Stomach smooth muscle (tissue), 2 donors: ENCODE results near the gene SLC17A7.

ENCODE experiments used
- H3K27ac ChIP-seq: one replicate; pipeline ENCODE4 v1.7.0; 2013; ENCODE audit warnings: mild to moderate bottlenecking, low read length, inconsistent platforms
- H3K27me3 ChIP-seq, 2 donors: one replicate each; pipeline ENCODE4 v1.7.0; 2013; ENCODE audit warnings: low read length in 2 of 2; ENCODE audit not compliant: insufficient read depth in 2 of 2, control insufficient read depth in 1 of 2
- H3K36me3 ChIP-seq, 2 donors: one replicate each; pipeline ENCODE4 v1.7.0; 2013; ENCODE audit warnings: low read length in 2 of 2; ENCODE audit not compliant: control insufficient read depth in 2 of 2, insufficient read depth in 2 of 2
- H3K4me1 ChIP-seq: one replicate; pipeline ENCODE4 v1.7.0; 2013; ENCODE audit warnings: low read length; ENCODE audit not compliant: control insufficient read depth, insufficient read depth
- H3K4me3 ChIP-seq, 2 donors: one replicate each; pipeline ENCODE4 v1.7.0; 2013; ENCODE audit warnings: low read length in 2 of 2
- H3K9ac ChIP-seq, 2 donors: one replicate each; pipeline ENCODE4 v1.7.0; 2013; ENCODE audit warnings: low read length in 2 of 2, mild to moderate bottlenecking in 1 of 2
- H3K9me3 ChIP-seq, 2 donors: one replicate each; pipeline ENCODE4 v1.7.0; 2013; ENCODE audit warnings: low read length in 2 of 2; ENCODE audit not compliant: control insufficient read depth in 2 of 2
- donor health status: healthy.
- donor health status: Pancreatic carcinoma.

SLC17A7 gene

GRCh38 chr19:49434907-49435583 lies 6.3 kb downstream of the SLC17A7 start:
- H3K27ac ChIP-seq = no peak overlapping the region
- H3K9me3 ChIP-seq = no peaks in the 10 kb centered on the region
- peaks cover 80 to 81% of the 10 kb centered on the region in 2 donors for H3K27me3 ChIP-seq
- no peak overlapping the region for H3K4me3 ChIP-seq
- no peaks in the 10 kb centered on the region for H3K36me3 ChIP-seq
- H3K9ac ChIP-seq = no peak overlapping the region
- H3K4me1 ChIP-seq = no peaks in the 10 kb centered on the region

- no peaks in the 10 kb centered on the region for H3K36me3 ChIP-seq
- H3K27ac ChIP-seq = no peak overlapping the region
- H3K9me3 ChIP-seq = no peaks in the 10 kb centered on the region
- no peak overlapping the region for H3K9ac ChIP-seq
- peaks cover 1% of the 10 kb centered on the region for H3K4me1 ChIP-seq
- H3K27me3 ChIP-seq = peaks cover 76 to 79% of the 10 kb centered on the region in 2 donors
- H3K4me3 ChIP-seq = no peak overlapping the region
Observed at GRCh38 chr19:49433240-49433901, 8.0 kb downstream of the SLC17A7 start.

GRCh38 chr19:49432141-49433073 lies 8.9 kb downstream of the SLC17A7 start:
- no peak overlapping the region for H3K4me3 ChIP-seq
- peaks cover 9% of the 10 kb centered on the region for H3K4me1 ChIP-seq
- H3K27ac ChIP-seq = no peak overlapping the region
- no peaks in the 10 kb centered on the region for H3K36me3 ChIP-seq
- H3K27me3 ChIP-seq = peaks cover 75 to 81% of the 10 kb centered on the region in 2 donors
- no peaks in the 10 kb centered on the region for H3K9me3 ChIP-seq
- H3K9ac ChIP-seq = no peak overlapping the region

- Histone ChIP-seq H3K9ac (no peak overlapping the region), H3K4me1 (peaks cover 9% of the 10 kb centered on the region), H3K4me3 (no peak overlapping the region), H3K27me3 (peaks cover 82% of the 10 kb centered on the region in 2 donors), H3K9me3 (no peaks in the 10 kb centered on the region), H3K36me3 (no peaks in the 10 kb centered on the region), H3K27ac (no peak overlapping the region)
Observed at GRCh38 chr19:49431330-49431749, 10.0 kb downstream of the SLC17A7 start.

GRCh38 chr19:49430678-49431329 lies 10.5 kb downstream of the SLC17A7 start:
- no peak overlapping the region for H3K9ac ChIP-seq
- no peaks in the 10 kb centered on the region for H3K9me3 ChIP-seq
- no peak overlapping the region for H3K27ac ChIP-seq
- peaks cover 82% of the 10 kb centered on the region in 2 donors for H3K27me3 ChIP-seq
- H3K4me3 ChIP-seq = no peak overlapping the region
- no peaks in the 10 kb centered on the region for H3K36me3 ChIP-seq
- H3K4me1 ChIP-seq = peaks cover 9% of the 10 kb centered on the region

GRCh38 chr19:49430172-49430677 lies 11.1 kb downstream of the SLC17A7 start:
- no peaks in the 10 kb centered on the region for H3K36me3 ChIP-seq
- peaks cover 9% of the 10 kb centered on the region for H3K4me1 ChIP-seq
- no peak overlapping the region for H3K9ac ChIP-seq
- no peaks in the 10 kb centered on the region for H3K9me3 ChIP-seq
- H3K4me3 ChIP-seq = no peak overlapping the region
- H3K27ac ChIP-seq = no peak overlapping the region
- peaks cover 82 to 87% of the 10 kb centered on the region in 2 donors for H3K27me3 ChIP-seq

GRCh38 chr19:49428547-49429451 lies 12.5 kb downstream of the SLC17A7 start:
- Histone ChIP-seq H3K9me3 (no peaks in the 10 kb centered on the region), H3K36me3 (no peaks in the 10 kb centered on the region), H3K9ac (no peak overlapping the region), H3K4me3 (no peak overlapping the region), H3K27me3 (peaks cover 80% of the 10 kb centered on the region in 2 donors), H3K4me1 (peaks cover 10% of the 10 kb centered on the region), H3K27ac (no peak overlapping the region)

GRCh38 chr19:49427855-49428546 lies 13.3 kb downstream of the SLC17A7 start:
- no peaks in the 10 kb centered on the region for H3K9me3 ChIP-seq
- no peaks in the 10 kb centered on the region for H3K36me3 ChIP-seq
- H3K9ac ChIP-seq = no peak overlapping the region
- peaks cover 15% of the 10 kb centered on the region for H3K4me1 ChIP-seq
- peaks cover 79 to 80% of the 10 kb centered on the region in 2 donors for H3K27me3 ChIP-seq
- no peak overlapping the region for H3K27ac ChIP-seq
- H3K4me3 ChIP-seq = peak overlapping the region in 1 of 2 donors; percentile 47

GRCh38 chr19:49427339-49427738 lies 14.0 kb downstream of the SLC17A7 start:
- Histone ChIP-seq H3K4me1 (peaks cover 21% of the 10 kb centered on the region), H3K27ac (no peak overlapping the region), H3K4me3 (no peak overlapping the region), H3K27me3 (peaks cover 80% of the 10 kb centered on the region in 2 donors), H3K36me3 (no peaks in the 10 kb centered on the region), H3K9me3 (no peaks in the 10 kb centered on the region), H3K9ac (no peak overlapping the region)
